HG03280 (cell line): ENCODE results near the gene SLC30A3.
A peak's percentile ranks its signal among the peaks of the same experiment; 100 is the strongest.

Source experiments
- ATAC-seq: cut with Tn5 transposase; IDR thresholded peaks from one replicate; pipeline ENCODE4 v1.9.1; 2021; ENCODE audit warnings: mild to moderate bottlenecking, moderate library complexity; ENCODE audit not compliant: unreplicated experiment

The SLC30A3 gene

GRCh38 chr2:27236136-27236535 lies 26.7 kb downstream of the SLC30A3 start:
- no peak for ATAC-seq

DNA sequence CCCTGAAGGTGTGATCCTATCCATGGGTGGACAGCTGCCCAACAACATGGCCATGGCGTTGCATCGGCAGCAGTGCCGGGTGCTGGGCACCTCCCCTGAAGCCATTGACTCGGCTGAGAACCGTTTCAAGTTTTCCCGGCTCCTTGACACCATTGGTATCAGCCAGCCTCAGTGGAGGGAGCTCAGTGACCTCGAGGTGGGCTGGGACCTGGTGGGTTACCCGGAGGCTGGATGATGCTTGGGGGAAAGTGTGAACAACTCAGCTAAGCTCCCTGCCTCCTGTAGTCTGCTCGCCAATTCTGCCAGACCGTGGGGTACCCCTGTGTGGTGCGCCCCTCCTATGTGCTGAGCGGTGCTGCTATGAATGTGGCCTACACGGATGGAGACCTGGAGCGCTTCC lies 29.5 kb downstream of the SLC30A3 start:
- ATAC-seq = no peak

DNA sequence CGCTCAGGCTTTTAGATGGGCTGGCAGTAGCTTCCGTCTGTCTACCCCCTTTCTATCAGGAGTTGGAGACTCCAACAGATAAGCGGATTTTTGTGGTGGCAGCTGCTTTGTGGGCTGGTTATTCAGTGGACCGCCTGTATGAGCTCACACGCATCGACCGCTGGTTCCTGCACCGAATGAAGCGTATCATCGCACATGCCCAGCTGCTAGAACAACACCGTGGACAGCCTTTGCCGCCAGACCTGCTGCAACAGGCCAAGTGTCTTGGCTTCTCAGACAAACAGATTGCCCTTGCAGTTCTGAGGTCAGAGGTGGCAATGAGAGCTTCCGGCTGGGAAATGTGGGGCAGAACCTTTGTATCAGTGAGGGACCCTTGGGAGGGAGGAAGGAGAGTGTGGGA lies 30.9 kb downstream of the SLC30A3 start:
- ATAC-seq = no peak

- ATAC-seq = no peak
Measured at GRCh38 chr2:27227501-27227900, 35.3 kb downstream of the SLC30A3 start.

GRCh38 chr2:27225526-27225925 lies 37.3 kb downstream of the SLC30A3 start:
- no peak for ATAC-seq

DNA sequence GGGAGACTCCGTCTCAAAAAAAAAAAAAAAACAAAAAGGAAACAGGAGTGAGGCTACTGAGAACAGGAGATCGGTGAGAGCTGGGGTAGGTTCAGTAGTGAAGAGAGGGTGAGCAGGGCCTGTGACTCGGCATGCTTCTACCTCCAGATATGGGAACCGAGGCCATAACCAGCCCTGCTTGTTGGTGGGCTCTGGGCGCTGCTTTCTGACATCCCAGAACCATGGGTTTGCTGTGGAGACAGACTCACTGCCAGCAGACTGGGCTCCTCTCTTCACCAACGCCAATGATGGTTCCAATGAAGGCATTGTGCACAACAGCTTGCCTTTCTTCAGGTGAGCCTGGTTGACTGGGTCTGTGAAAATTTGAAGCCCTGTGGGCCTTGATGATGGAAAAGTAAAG lies 39.4 kb downstream of the SLC30A3 start:
- ATAC-seq = no peak

- no peak for ATAC-seq
Measured at GRCh38 chr2:27222407-27222806, 40.4 kb downstream of the SLC30A3 start.

- no peak for ATAC-seq
Measured at GRCh38 chr2:27221166-27221565, 41.7 kb downstream of the SLC30A3 start.

- no peak for ATAC-seq
Measured at GRCh38 chr2:27220091-27220490, 42.8 kb downstream of the SLC30A3 start.

DNA sequence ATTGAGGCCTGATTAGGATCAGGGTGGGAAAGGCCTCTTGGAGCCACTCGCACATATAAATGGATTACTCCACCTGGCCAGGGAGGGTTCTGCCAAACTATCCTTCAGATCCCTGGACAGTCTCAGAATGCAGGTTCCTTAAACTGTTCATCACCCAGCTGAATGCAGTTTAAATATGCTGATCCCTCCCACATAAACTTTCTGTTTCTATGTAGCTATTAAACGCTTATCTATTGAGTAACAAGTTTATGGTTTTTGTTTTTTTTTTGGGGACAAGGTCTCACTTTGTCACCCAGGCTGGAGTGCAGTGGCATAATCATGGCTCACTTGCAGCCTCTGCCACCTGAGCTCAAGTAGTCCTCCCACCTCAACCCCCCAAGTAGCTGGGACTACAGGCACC lies 43.8 kb downstream of the SLC30A3 start:
- ATAC-seq = no peak

DNA sequence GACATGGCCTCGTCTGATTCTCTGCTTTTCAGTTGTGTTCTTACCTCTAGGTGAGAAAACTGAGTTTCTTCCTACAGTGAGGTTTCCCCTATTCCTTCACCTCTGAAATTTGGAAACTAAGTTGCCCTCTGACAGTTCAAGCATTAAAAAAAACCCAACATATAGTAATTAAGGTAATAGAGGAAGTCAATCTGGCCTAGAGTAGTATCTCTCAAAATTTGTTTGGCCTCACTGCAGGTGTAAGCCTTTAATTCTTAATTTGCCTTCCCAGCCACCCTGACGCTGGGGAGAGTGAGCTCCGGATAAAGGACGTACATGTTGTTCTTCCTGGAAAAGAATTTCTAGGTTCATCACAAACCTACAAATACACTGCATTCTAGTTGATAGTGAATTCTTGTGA lies 44.2 kb downstream of the SLC30A3 start:
- ATAC-seq = no peak

DNA sequence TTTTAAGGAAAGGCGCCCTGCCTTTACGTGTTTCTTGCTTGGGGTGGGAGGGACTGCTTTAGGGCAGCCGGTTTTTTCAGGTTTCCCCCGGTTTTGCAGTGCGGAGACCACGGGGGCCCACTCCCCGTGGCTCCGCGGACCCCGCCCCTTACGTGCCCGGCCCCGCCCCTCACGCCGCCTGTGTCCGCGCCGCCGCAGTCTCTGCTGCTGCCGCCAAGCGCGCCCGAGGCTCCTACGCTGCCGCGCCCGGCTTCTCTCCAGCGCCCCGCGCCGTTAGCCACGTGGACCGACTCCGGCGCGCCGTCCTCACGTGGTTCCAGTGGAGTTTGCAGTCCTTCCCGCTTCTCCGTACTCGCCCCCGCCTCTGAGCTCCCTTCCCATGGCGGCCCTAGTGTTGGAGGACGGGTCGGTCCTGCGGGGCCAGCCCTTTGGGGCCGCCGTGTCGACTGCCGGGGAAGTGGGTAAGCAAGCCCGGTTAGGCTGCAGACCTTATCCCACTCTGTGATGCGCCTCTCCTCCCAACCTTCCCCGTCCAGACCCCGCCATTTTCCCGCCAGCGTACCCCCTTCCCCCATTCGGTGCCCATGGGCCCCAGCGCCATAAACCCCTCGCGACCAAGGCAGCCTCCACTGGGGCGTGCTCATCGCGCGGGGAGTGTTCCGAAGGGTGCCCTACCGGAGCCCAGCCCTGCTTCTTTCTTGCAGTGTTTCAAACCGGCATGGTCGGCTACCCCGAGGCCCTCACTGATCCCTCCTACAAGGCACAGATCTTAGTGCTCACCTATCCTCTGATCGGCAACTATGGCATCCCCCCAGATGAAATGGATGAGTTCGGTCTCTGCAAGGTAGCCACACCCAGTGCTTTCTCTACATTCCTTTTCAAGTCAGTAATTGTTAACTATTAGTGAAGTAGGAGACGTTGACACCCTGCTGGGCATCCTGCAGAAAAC lies 45.4 kb downstream of the SLC30A3 start, which contains the start of gene CAD:
TSS of gene CAD (plus strand) at position 197 of the 949 bp plus-strand sequence. CDS start at position 380, 183 bp downstream.
- peak; percentile 85 for ATAC-seq

GRCh38 chr2:27216416-27217137 lies 46.3 kb downstream of the SLC30A3 start:
- ATAC-seq = no peak

DNA sequence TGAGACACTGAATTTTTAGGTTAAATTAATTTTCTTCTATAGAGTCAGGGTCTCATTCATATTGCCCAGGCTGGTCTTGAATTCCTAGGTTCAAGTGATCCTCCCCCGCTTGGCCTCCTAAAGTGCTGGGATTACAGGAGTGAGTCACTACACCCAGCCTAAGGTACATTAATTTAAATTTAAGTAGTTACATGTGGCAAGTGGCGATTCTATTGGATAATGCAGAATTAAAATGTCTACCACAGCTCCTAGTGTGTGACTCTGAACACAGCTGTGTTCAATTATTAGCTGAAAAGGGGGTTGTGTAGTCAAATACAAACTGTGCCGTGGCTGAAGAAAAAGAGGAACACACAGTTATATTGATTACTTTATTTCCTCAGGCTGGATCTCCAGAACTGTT lies 47.9 kb downstream of the SLC30A3 start:
- no peak for ATAC-seq

- no peak for ATAC-seq
Measured at GRCh38 chr2:27212626-27213471, 50.0 kb downstream of the SLC30A3 start.

- ATAC-seq = peak; percentile 79
Measured at GRCh38 chr2:27211943-27212625, 50.8 kb downstream of the SLC30A3 start, which contains the start of the genes ATRAID and SLC5A6. ATRAID (plus strand) TSS chr2:27212041; CDS start chr2:27212369, 328 bp downstream. SLC5A6 (minus strand) TSS chr2:27212268; CDS start chr2:27207650, 4,618 bp downstream.

GRCh38 chr2:27211241-27211942 lies 51.5 kb downstream of the SLC30A3 start:
- no peak for ATAC-seq

DNA sequence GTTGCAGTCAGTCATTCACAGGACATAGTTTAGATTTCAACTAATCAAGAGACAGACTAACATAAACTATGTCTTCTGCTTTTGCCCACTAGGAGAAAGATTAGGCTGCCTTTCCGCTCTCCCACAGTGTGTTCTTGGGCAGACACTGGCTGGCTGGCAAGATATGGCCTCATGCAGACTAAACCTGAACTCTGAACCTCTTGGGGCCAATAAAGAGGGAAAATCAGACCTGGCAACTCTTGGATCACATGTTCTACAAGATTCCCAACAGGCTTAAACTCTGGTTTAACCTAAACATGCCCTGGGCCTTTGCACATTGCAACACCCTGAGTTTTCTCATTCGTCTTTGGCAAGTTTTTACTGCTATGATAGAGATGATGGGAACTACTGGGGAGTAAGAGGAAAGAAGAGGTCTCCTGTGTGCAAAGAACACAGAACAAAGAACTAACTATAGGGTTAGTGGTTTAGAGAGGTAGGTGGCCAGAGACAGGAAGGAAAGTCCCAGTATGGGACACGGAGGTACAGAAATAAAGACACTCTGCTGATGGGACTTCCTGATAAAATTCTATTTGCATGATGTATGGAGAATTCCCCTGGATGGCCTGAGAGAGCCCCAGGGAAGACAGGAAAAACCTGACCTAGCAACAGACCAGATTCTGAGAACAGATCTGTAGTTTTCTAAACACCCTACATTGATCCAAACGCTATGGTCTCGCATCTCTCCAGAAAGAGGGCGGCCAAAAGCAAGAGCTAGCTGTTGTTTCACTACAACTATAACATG lies 53.0 kb downstream of the SLC30A3 start:
- ATAC-seq = no peak
